Ishikawa (cell line): Measurements from ENCODE around the gene SLCO3A1.

Experiments used
- CEBPB ChIP-seq: IDR thresholded peaks from 2 replicates; pipeline ENCODE4 v1.6.1; 2012
- CREB1 ChIP-seq: IDR thresholded peaks from 2 replicates; pipeline ENCODE4 v1.6.1; 2012; ENCODE audit warnings: low read depth
- EGR1 ChIP-seq: IDR thresholded peaks from 2 replicates; pipeline ENCODE4 v1.6.1; 2012
- EP300 ChIP-seq: IDR thresholded peaks from 2 replicates; pipeline ENCODE4 v1.6.1; 2012; ENCODE audit warnings: borderline replicate concordance
- NFIC ChIP-seq: IDR thresholded peaks from 2 replicates; pipeline ENCODE4 v1.6.1; 2012
- RAD21 ChIP-seq: IDR thresholded peaks from 2 replicates; pipeline ENCODE4 v1.6.1; 2012; ENCODE audit warnings: low read depth
- REST ChIP-seq: IDR thresholded peaks from 2 replicates; pipeline ENCODE4 v1.6.1; 2012; ENCODE audit warnings: low read depth, mild to moderate bottlenecking
- TAF1 ChIP-seq: IDR thresholded peaks from 2 replicates; pipeline ENCODE4 v1.6.1; 2012; ENCODE audit warnings: low read depth, mild to moderate bottlenecking
- TCF12 ChIP-seq: IDR thresholded peaks from 2 replicates; pipeline ENCODE4 v1.6.1; 2012; ENCODE audit warnings: low read depth
- TEAD4 ChIP-seq: IDR thresholded peaks from 2 replicates; pipeline ENCODE4 v1.6.1; 2012
- YY1 ChIP-seq: IDR thresholded peaks from 2 replicates; pipeline ENCODE4 v1.6.1; 2012; ENCODE audit warnings: low read depth
- ZBTB7A ChIP-seq: IDR thresholded peaks from 2 replicates; pipeline ENCODE4 v1.6.1; 2012; ENCODE audit warnings: low read depth
- TF ChIP-seq, protein P1 (sequence below): IDR thresholded peaks from 2 replicates; pipeline ENCODE4 v1.6.1; 2012

DNA sequence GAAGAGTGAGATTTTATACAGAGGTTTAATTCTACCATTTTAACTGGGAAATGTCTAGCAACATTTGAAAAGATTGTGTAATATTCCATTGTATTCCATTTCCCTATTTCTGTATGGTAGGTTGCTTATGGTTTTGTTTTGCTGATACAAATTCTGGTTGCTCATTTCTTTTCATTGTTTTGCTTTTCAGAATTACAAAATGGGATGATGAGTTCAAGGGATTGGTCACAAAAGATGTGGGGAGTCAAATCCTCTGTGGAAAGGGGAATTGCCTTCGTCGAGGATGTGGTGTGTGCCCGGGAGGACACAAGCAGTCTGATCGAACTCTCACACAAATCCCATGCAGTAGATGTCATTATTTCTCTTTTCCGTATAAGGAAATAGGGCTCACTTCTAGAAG, 18.3 kb downstream of the SLCO3A1 start:
- TF ChIP-seq TEAD4 (no peak), TCF12 (no peak), EP300 (no peak), EGR1 (no peak), RAD21 (no peak), CREB1 (no peak), NFIC (no peak), REST (no peak), CEBPB (no peak), TAF1 (no peak), YY1 (no peak), ZBTB7A (no peak)
- TF ChIP-seq, protein P1, sequence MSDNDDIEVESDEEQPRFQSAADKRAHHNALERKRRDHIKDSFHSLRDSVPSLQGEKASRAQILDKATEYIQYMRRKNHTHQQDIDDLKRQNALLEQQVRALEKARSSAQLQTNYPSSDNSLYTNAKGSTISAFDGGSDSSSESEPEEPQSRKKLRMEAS, result no peak
